Measurements from ENCODE around the gene PIM1. TPM values are rescaled to one million over a fixed set of nuclear protein-coding genes. Genes with fewer than 3 reads are reported as not detected.
A peak's percentile ranks its signal among the peaks of the same experiment; 100 is the strongest.

PIM1 gene
- total RNA-seq, 1 donor from 2014 or later = 15.1 TPM

- Mint-ChIP-seq H3K4me3 (ENCODE audit: unreplicated experiment) (no peak overlapping the region), H3K4me1 (ENCODE audit: low read depth) (no peaks in the 10 kb centered on the region), H3K27ac (ENCODE audit: unreplicated experiment) (no peak overlapping the region), H3K36me3 (ENCODE audit: low read depth) (no peaks in the 10 kb centered on the region), H3K27me3 (ENCODE audit: low read depth) (peaks cover 5% of the 10 kb centered on the region), H3K9me3 (ENCODE audit: low read depth) (no peaks in the 10 kb centered on the region)
- DNase-seq (ENCODE audit: low spot score) = no peak
- TF ChIP-seq CTCF (IDR thresholded peaks at IDR 0.05) = no peak
Observed at GRCh38 chr6:37204014-37204751, 34.2 kb downstream of the PIM1 start.

- Mint-ChIP-seq H3K27me3 (ENCODE audit: low read depth) (peaks cover 1% of the 10 kb centered on the region), H3K27ac (ENCODE audit: unreplicated experiment) (no peak overlapping the region), H3K4me1 (ENCODE audit: low read depth) (no peaks in the 10 kb centered on the region), H3K36me3 (ENCODE audit: low read depth) (no peaks in the 10 kb centered on the region), H3K9me3 (ENCODE audit: low read depth) (no peaks in the 10 kb centered on the region), H3K4me3 (ENCODE audit: unreplicated experiment) (no peak overlapping the region)
- TF ChIP-seq CTCF (IDR thresholded peaks at IDR 0.05) = no peak
- no peak for DNase-seq (ENCODE audit: low spot score)
Observed at GRCh38 chr6:37205175-37205996, 35.4 kb downstream of the PIM1 start.

- Mint-ChIP-seq H3K4me3 (ENCODE audit: unreplicated experiment) (no peak overlapping the region), H3K36me3 (ENCODE audit: low read depth) (no peaks in the 10 kb centered on the region), H3K4me1 (ENCODE audit: low read depth) (no peaks in the 10 kb centered on the region), H3K27ac (ENCODE audit: unreplicated experiment) (no peak overlapping the region), H3K9me3 (ENCODE audit: low read depth) (no peaks in the 10 kb centered on the region), H3K27me3 (ENCODE audit: low read depth) (no peaks in the 10 kb centered on the region)
- DNase-seq (ENCODE audit: low spot score) = no peak
- TF ChIP-seq CTCF (IDR thresholded peaks at IDR 0.05) = no peak
Observed at GRCh38 chr6:37205997-37206340, 36.0 kb downstream of the PIM1 start.

GRCh38 chr6:37206622-37207021 is 36.7 kb downstream of the PIM1 start:
- no peaks in the 10 kb centered on the region for H3K36me3 Mint-ChIP-seq (ENCODE audit: low read depth)
- no peaks in the 10 kb centered on the region for H3K4me1 Mint-ChIP-seq (ENCODE audit: low read depth)
- no peaks in the 10 kb centered on the region for H3K9me3 Mint-ChIP-seq (ENCODE audit: low read depth)
- no peak overlapping the region for H3K4me3 Mint-ChIP-seq (ENCODE audit: unreplicated experiment)
- no peak overlapping the region for H3K27ac Mint-ChIP-seq (ENCODE audit: unreplicated experiment)
- DNase-seq (ENCODE audit: low spot score) = no peak
- no peak for TF ChIP-seq CTCF (IDR thresholded peaks at IDR 0.05)
- no peaks in the 10 kb centered on the region for H3K27me3 Mint-ChIP-seq (ENCODE audit: low read depth)

GRCh38 chr6:37207903-37208456 is 38.0 kb downstream of the PIM1 start:
- no peaks in the 10 kb centered on the region for H3K4me1 Mint-ChIP-seq (ENCODE audit: low read depth)
- no peaks in the 10 kb centered on the region for H3K27me3 Mint-ChIP-seq (ENCODE audit: low read depth)
- peak; percentile 84 for TF ChIP-seq CTCF (IDR thresholded peaks at IDR 0.05)
- no peaks in the 10 kb centered on the region for H3K9me3 Mint-ChIP-seq (ENCODE audit: low read depth)
- no peak overlapping the region for H3K27ac Mint-ChIP-seq (ENCODE audit: unreplicated experiment)
- H3K36me3 Mint-ChIP-seq (ENCODE audit: low read depth) = no peaks in the 10 kb centered on the region
- no peak for DNase-seq (ENCODE audit: low spot score)
- H3K4me3 Mint-ChIP-seq (ENCODE audit: unreplicated experiment) = no peak overlapping the region

Measured in chondrocyte (in vitro differentiated cells).